Activated CD4-positive, alpha-beta T cell treated with anti-CD3 and anti-CD28 coated beads, Interleukin-2, amount 50 U/mL, for 1 hour (primary cell): Measurements from ENCODE around the gene EDEM1.
"Not testable (repeated sequence)": the region's sequence is repeated elsewhere in the genome, so short reads cannot be mapped to it uniquely, and the experiment has no call there.

Experiments
- DNase-seq: peaks from one replicate; pipeline ENCODE4 v3.0.0-alpha.2; 2020

EDEM1 gene

DNA sequence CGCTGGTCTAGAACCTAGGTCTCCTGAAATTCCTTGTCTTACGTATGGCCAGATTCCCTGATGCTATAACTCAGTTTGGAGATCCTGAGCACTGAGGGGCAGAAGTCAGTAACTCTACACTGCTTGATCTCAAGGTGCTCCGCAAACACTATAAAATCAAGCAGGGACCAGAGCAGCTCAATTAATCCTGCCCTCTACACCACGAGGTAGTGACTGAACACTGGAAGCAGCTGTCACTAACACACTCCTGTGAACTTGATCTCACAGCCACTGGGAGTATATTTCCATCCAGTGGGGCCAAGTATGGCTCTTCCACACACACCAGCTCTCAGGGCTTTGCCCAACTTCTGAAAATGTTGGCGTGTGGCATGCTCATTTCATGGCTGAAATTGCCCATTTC is 51.0 kb downstream of the EDEM1 start:
- no peak for DNase-seq

DNA sequence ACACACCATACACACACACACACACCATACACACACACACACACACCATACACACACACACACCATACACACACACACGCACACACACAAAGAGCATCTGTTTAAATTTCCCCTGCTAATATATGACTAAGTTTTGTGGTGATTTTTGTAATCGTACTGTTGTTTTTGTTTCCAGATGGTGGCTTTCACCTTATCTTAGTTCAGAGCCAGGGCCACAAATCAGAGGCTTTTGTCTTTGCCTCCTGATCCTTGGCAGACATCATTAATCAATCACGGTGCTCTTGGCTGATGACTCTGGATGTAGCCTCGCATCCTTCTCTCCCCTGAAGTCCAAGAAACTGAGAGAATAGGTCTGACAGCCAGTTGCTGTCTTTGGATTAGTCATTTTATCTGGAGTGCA is 52.1 kb downstream of the EDEM1 start:
- DNase-seq: no peak

DNA sequence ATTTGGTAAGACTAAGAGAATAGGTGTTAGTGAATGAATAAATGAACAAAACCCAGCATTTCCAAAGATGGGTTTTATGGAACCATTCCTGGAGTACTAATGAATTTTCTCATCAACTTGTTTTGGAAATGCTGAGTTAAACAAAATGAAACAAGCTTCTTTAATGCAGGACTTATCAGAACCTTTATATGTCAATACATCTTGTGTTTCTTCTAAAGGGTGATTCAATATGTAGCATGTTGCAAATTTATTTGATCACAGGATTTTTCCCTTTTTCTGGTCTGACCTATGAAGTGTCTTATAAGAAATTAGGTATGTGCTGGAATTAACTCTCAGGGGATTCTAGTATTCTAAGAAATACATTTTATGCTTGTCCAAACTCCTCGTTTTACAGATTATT is 53.2 kb downstream of the EDEM1 start:
- DNase-seq: no peak

DNA sequence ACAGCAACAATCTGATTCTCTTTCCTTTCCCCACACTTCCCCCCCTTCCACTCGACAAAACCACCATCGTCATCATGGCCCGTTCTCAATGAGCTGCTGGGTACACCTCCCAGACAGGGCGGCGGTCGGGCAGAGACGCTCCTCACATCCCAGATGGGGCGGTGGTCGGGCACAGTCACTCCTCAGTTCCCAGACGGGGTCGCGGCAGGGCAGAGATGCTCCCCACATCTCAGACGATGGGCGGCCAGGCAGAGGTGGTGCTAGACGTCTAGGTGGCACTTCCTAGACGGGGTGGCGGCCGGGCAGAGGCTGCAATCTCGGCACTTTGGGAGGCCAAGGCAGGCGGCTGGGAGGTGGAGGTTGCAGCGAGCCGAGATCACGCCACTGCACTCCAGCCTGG is 55.3 kb downstream of the EDEM1 start:
- DNase-seq: not testable (repeated sequence)

DNA sequence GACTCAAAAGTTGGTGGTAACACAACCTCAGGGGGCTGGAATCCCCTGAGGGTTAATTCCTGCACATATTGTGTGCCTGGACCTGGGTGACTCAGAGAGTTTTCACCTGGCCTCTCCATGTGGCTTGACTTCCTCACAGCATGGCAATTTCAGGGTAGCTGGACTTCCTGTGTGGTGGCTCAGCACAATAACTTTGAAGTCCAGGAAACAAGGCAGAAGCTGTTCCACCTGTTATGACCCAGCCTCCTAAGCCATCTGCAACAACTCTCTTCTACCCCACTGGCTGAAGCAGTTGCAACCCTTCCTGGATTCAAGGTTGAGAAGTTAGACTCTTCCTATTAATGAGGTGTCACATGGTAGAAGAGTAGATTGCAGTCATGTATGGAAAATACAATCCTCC is 58.4 kb downstream of the EDEM1 start:
- DNase-seq: no peak

DNA sequence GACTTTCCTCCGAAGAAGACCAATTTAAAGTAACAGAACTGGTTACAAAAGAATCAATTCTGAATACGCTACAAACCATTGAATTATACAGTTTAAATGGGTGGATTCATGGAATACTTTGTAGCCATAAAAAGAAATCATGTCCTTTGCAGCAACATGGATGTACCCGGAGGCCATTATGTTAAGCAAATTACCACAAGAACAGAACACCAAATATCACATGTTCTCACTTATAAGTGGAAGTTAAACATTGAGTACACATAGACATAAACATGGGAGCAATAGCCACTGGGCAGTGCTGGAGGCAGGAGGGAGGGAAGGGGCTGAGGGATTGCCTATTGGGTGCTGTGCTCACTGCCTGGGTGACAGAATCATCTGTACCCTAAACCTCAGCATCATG is 61.3 kb downstream of the EDEM1 start:
- DNase-seq: no peak

DNA sequence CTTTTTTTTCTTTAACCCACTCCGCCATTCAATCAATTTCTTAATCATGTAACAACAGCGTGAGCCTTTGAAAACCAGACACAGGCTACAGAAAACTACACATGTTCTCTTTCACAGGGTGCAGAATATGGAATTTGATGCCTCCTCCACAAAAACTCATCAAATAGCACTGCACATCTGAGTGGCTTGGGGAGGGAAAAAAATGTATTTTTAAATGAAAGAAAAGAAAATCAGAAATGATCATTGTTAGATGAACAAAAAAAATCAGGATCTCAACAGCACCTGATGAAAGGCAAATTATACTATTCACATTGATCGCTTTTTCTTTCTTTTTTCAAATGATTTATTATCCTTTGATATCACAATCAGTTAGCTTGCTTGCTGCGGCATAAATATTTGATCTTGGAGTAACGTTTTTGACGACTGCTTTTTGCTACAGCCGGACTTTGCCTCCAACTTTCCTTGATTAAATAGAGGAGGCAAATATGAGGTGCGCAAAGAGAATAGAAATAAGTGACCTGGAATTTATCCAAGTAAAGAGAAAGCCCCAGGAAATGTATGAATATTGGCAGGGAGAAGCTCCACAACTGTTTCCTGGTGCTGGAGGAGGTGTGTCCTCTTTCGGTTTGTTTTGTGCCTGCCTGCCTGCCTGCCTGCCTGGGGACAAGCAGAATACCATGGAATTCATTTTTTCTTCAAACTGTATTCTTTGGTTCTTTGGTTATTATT is 63.1 kb downstream of the EDEM1 start:
- no peak for DNase-seq

DNA sequence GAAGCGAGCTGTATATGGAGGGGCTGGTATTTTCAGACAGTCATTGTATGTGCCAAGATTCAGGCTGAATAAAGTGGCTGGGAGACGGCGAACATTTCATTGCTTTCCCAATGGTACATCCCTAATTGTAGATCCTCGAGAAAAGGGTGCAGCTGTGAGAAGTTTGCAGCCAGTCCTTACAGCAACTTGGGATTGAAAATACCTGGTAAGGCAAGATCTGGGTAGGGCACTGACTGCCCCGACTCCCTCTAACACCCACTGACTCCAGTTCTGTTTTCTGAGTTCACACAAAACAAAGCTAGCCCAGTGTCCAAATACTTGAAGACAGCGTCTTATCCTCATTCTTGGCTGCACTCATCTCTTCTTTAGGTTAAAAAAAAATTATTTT is 63.7 kb downstream of the EDEM1 start:
- DNase-seq: no peak

DNA sequence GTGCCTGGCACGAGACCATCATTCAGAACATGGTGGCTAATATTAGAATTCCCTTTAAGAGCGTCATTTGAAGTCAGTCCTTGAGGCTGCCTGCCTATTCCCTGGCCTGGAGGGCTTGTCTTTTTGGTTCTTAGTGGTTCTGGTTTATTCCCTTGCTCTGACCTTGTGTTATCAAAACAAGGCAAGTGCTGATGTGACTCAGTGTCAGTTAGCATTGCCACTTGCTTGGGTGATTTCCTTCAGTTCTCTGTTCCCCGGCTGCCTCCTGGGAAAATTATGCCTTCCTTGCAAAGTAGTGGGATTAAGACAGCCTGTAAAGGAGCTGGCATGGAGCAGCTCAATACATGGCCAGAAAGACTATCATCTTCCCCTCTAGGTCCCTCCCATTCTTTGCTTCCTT is 64.6 kb downstream of the EDEM1 start:
- no peak for DNase-seq

DNA sequence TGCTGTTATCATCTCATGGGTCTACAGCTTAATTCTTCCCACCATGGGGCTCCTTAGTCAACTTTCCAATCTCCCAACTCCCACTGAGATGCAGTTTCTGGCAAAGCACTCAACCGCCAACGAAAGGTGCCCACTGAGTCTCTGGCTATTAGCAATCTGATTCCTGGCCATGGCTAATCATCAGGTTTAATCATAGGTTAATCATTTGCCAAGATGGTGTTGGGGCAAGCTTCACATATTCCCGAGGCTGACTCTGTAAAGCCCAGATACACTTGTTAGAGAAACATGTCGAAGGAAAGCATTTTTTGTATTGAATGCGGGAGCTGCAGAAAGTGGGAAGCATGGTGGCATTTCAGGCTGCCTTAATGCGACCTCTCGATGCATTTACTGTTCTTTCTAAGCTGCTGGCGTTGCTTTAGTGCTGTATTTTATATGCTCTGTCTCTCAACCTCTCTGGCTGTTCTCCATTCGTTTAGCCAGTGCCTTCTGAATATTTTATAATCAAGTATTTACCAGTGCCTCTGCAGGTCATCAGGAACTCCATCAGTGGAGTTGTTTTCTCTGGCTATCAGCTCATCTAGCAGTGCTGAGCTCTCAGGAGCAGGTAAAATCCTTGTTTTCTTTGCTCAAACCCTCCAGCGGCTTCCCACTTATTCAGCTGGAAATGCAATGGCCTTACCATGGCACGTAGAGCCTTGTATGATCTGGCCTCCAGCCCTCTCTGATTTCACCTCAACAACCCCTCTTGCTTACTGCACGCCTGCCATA is 67.0 kb downstream of the EDEM1 start:
- no peak for DNase-seq

DNA sequence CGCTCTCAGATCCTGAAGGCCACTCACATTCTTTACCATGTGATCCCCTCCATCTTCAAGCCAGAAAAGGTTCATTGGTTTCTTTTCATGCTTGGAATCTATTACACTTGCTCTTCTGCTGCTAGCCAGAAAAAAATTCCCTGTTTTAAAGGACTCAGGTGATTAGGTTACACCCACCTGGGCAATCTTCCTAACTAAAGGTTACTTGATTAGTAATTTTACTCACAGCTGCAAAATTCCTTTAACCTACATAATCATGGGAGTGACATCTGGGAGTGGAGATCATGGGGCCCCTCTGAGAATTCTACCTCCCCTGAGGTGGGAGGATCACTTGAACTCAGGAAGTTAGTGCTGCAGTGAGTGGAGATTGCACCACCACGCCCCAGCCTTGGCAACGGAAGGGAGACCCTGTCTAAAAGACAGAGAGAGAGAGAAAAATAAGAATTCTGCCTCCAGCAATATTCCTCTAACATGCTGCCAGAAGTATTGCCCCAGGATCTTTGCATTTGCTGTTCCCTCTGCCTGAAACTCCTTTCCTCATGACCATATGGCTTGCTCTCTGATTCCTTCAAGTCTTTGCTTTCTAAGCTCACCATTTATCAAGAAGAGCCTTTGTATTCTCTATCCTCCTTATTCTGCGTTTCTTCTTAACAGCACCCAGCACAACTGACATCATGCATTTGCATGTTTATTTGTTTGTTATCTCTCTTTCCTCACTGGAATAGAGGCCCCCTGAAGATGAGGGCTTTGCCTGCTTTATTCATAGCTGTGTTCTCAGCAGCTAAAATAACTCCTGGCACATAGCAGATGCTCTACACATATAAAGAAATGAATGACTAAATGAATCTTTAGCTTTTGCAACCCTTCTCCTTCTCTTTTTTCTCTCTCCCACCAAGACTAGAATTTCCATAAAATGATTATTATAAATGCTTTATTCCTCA is 68.2 kb downstream of the EDEM1 start:
- no peak for DNase-seq

DNA sequence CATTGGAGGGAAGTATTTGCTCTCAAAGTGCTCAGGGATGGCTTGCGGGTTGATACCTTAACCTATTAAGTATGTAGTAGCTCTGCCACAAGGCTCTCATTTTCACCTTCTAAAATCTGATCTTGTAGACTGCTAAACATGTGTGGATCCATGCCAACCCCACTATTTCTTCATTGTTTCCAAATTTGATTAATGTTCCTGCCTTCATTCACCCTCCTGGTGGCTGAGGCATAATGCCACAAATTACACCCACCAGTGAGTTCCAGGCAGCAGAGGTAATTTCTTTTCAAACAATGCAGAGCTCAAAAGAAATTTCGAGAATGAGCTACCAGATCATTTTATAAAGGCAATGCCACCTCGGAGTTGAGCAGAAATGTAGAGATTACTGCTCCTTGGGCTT is 71.0 kb downstream of the EDEM1 start:
- no peak for DNase-seq

DNA sequence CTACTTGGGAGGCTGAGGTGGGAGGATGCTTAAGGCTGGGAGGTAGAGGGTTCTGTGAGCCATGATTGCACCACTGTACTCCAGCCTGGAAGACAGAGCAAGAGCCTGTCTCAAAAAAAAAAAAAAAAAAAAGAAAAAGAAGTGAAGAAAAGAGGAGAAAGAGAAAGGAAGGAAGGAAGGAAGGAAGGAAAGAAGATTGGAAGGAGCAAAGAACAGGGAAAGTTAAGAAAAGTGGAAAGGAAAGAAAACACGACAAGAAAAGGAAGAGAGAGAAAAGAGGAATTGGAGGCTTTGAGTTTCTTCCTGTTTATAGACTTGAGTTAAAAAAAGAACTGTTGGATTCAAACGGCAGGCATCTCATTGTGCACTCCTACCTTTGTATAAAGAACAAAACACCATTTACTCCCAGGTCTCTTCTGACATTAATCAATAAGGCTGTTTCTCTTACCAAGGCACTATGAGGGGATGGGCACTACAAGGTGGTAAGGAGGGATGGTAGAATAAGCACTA is 73.5 kb downstream of the EDEM1 start:
- no peak for DNase-seq

DNA sequence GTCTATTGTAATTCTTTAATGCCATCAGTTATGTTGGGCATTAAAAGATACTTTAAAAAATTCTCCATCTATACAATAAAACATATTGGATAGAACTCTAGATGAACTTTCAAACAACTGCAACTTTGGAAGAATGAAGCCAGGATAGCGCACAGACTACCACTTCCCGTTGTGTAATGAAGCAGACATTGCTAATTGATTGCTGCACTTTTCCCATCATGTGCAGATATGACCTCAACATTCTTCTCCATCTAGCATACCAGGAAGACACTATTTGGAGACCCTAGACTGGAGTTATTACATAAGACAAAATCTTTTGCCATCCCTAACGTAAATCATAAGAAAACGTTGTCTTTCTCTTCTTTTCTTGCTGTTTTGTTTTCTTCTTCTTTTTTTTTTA is 75.0 kb downstream of the EDEM1 start:
- no peak for DNase-seq

DNA sequence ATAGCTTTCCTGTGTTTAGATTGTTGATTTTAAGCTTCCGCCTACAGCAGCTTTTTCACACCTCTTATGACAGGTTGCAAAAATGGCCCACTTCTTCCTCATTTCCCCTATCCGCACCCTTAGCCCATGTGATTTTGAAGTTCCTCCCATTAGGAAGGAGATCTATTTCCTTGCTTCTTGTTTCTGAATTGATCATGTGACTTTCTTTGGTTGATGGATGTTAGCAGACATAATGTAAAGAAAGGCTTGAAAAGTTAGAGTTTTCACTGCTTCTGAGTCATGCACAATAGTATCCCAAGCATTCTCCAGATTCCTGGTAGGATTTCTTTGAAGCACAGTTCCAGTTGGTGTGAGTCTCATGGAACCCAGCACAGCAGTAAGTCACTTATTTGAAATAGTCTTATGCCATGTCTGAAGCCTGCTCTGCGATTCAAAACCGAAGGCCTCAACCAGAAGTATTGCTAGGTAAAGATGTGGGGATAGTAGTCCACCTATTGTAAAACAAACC is 76.6 kb downstream of the EDEM1 start:
- no peak for DNase-seq

DNA sequence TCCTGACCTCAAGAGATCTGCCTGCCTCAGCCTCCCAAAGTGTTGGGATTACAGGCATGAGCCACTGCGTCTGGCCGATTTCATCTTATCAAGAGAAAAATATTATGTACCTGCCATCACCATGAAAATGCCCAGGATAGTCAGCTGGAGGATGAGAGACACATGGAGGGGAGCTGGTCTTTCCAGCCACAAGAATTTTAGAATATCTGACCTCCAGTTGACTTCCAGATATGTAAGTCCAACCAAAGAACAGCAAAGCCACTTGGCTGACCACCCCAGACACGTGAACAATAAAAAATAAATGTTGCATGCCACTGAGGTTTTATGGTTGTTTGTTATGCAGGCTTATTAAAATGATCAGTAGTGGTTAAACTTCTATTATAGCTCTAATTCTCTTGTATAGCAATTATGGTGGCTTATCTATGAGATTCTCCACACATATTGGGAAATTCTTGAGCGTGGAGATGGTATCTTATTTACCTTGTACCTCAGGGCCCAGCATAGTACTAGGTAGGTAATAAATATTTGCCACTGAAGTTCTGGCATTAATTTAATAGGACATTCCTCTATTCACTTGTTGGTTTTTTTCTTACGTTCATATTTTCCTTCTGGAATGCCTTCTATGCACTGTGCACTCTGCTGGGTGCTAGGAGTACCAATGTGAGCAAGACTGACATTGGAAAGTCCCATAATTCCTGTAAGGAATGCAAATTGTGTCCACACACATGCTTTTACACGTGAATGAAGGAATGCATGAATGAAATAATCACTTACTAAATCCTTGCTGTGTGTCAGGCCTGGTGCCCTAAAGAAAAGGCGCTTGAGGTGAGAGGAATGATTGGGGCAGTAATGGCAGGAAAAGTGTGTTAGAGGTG is 77.6 kb downstream of the EDEM1 start:
- DNase-seq: no peak

DNA sequence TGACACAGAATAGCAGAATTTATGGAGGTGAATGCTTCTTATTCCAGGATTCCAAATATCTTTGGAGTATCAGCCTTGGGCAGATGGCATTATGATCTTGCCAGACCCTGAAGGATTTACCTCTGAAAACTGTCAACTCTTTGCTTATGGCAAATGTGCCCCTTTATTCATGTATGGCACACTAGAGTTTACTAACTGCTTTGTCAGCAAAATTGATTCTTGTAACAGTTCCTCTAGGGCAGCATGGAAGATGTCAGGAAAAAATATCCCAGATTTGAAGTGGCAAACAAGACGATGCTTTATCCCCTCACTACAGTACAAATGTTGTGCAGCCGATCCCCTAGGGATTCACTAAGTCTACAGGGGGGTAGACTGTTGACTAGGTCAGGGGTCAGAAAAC is 79.7 kb downstream of the EDEM1 start:
- no peak for DNase-seq

DNA sequence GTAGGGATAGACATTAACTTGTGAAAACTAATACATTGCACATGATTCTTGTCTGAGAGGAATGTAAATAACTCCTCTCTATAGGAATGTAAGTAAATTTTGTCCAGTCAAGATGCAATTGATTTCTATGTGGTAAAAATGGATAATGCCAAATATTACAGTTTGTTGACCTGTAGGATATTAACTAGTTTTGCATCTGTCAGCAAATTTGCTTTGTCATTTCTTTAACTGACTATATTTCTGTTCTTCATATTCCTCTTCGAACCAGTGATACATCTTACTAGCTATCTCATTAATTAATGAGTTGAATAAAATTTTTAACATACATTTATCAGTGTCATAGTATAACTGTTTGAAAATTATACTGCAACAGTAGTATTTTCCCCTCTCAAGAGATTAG is 80.4 kb downstream of the EDEM1 start:
- no peak for DNase-seq
